ENCODE data around the gene CARHSP1.

Gene CARHSP1

DNA sequence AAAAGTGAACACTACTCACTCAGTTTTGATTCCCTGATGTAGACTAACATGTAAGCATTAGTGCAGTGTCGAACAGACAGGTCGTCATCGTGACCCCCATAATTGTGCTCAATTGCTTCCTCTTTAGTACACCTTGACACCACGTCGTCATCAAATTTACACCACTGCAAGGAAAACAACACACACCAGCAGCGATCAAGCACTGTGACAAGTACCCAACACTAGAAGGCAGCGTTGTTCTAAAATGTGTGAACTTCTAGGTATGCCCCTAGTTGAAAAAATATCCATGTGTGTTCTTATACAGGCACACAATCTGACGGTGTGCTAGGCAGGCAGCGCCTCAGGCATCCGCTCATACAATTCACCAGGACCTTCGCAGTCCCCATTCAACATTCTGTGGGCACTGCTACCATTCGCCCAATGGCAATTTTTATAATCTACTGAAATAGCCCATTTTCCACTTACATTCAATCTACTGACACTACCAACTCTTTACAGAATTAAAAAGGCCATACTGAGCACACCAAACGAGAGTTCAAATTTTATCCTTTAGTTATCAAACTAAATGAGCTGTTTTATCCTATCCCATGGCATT is 36.5 kb upstream of the CARHSP1 start:
- H3K27me3 ChIP-seq (ENCODE audit: control insufficient read depth in 1 of 2, insufficient read depth in 2 of 2, low read length in 2 of 2) = no peaks in the 10 kb centered on the region
- H3K9me3 ChIP-seq (ENCODE audit: control insufficient read depth in 2 of 2, low read length in 2 of 2) = no peaks in the 10 kb centered on the region
- no peak overlapping the region for H3K4me3 ChIP-seq (ENCODE audit: low read length in 2 of 2)
- no peak overlapping the region for H3K27ac ChIP-seq (ENCODE audit: low read length)
- no peaks in the 10 kb centered on the region for H3K4me1 ChIP-seq (ENCODE audit: control insufficient read depth, insufficient read depth, low read length)
- H3K9ac ChIP-seq (ENCODE audit: low read length in 2 of 2) = no peak overlapping the region
- peaks cover 63 to 69% of the 10 kb centered on the region in 2 donors for H3K36me3 ChIP-seq (ENCODE audit: control insufficient read depth in 2 of 2, insufficient read depth in 2 of 2, low read length in 2 of 2)

GRCh38 chr16:8904018-8904430 is 35.2 kb upstream of the CARHSP1 start:
- H3K36me3 ChIP-seq (ENCODE audit: control insufficient read depth in 2 of 2, insufficient read depth in 2 of 2, low read length in 2 of 2) = peaks cover 70 to 75% of the 10 kb centered on the region in 2 donors

DNA sequence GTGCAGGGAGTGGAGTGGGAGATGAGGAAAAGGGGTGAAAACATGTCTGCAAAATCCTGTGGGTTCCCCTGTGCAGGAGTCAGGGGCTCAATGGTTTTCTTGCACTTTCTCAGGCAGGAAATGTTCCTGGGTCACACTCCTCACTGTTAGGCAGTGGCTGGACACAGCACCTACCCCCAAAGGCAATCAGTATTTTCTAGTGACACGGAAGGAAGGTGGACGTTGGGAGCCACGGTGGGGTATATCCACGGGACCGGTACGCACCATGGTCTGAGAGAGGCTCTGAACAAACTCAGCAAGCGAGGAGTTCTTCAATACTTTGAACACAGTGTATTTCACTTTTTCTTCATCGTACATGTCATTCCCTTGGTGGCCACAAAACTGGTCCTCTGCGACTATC is 34.2 kb upstream of the CARHSP1 start:
- Histone ChIP-seq H3K27me3 (ENCODE audit: control insufficient read depth in 1 of 2, insufficient read depth in 2 of 2, low read length in 2 of 2) (no peaks in the 10 kb centered on the region), H3K4me1 (ENCODE audit: control insufficient read depth, insufficient read depth, low read length) (no peaks in the 10 kb centered on the region), H3K36me3 (ENCODE audit: control insufficient read depth in 2 of 2, insufficient read depth in 2 of 2, low read length in 2 of 2) (peaks cover 74% of the 10 kb centered on the region in 2 donors), H3K4me3 (ENCODE audit: low read length in 2 of 2) (no peak overlapping the region), H3K27ac (ENCODE audit: low read length) (no peak overlapping the region), H3K9me3 (ENCODE audit: control insufficient read depth in 2 of 2, low read length in 2 of 2) (no peaks in the 10 kb centered on the region), H3K9ac (ENCODE audit: low read length in 2 of 2) (no peak overlapping the region)

More at GRCh38 chr16:8904018-8904430, 35.2 kb upstream of the CARHSP1 start:
- Histone ChIP-seq H3K4me3 (ENCODE audit: low read length in 2 of 2) (no peak overlapping the region), H3K9me3 (ENCODE audit: control insufficient read depth in 2 of 2, low read length in 2 of 2) (no peaks in the 10 kb centered on the region), H3K4me1 (ENCODE audit: control insufficient read depth, insufficient read depth, low read length) (no peaks in the 10 kb centered on the region), H3K27me3 (ENCODE audit: control insufficient read depth in 1 of 2, insufficient read depth in 2 of 2, low read length in 2 of 2) (no peaks in the 10 kb centered on the region), H3K27ac (ENCODE audit: low read length) (no peak overlapping the region), H3K9ac (ENCODE audit: low read length in 2 of 2) (no peak overlapping the region)

DNA sequence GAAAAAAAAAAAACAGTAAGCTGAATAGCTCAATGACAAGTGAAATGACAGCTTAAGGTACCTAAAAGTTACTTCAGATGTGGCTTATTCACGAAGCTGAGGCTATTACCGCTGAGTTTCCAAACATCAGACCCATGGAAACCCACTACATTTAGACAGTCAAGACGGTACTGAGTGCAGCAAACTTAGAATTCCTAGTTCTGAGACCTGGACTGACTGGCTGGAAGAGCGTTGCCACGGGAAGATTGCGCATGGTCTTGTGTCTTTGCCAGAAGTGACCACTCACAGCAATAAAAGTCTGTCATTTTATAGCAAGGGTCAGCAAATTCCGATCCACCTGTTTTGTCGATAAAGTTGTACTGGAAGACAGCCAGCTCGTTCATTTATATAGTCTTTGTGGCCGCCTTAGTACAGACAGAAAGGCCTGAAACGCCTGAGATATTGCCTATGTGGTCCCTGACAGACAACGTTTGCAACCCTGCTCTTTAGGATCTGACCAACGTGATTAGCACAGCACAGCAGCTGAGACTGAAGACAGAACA is 32.6 kb upstream of the CARHSP1 start:
- H3K27me3 ChIP-seq (ENCODE audit: control insufficient read depth in 1 of 2, insufficient read depth in 2 of 2, low read length in 2 of 2) = no peaks in the 10 kb centered on the region

GRCh38 chr16:8900343-8900742 is 31.5 kb upstream of the CARHSP1 start:
- Histone ChIP-seq H3K36me3 (ENCODE audit: control insufficient read depth in 2 of 2, insufficient read depth in 2 of 2, low read length in 2 of 2) (peaks cover 75 to 78% of the 10 kb centered on the region in 2 donors), H3K9me3 (ENCODE audit: control insufficient read depth in 2 of 2, low read length in 2 of 2) (no peaks in the 10 kb centered on the region), H3K27me3 (ENCODE audit: control insufficient read depth in 1 of 2, insufficient read depth in 2 of 2, low read length in 2 of 2) (no peaks in the 10 kb centered on the region), H3K9ac (ENCODE audit: low read length in 2 of 2) (no peak overlapping the region), H3K4me3 (ENCODE audit: low read length in 2 of 2) (no peak overlapping the region), H3K4me1 (ENCODE audit: control insufficient read depth, insufficient read depth, low read length) (no peaks in the 10 kb centered on the region), H3K27ac (ENCODE audit: low read length) (no peak overlapping the region)

More for the DNA sequence above, 32.6 kb upstream of the CARHSP1 start:
- H3K9me3 ChIP-seq (ENCODE audit: control insufficient read depth in 2 of 2, low read length in 2 of 2) = no peaks in the 10 kb centered on the region
- no peaks in the 10 kb centered on the region for H3K4me1 ChIP-seq (ENCODE audit: control insufficient read depth, insufficient read depth, low read length)
- no peak overlapping the region for H3K4me3 ChIP-seq (ENCODE audit: low read length in 2 of 2)
- H3K27ac ChIP-seq (ENCODE audit: low read length) = no peak overlapping the region
- no peak overlapping the region for H3K9ac ChIP-seq (ENCODE audit: low read length in 2 of 2)
- H3K36me3 ChIP-seq (ENCODE audit: control insufficient read depth in 2 of 2, insufficient read depth in 2 of 2, low read length in 2 of 2) = peaks cover 79 to 82% of the 10 kb centered on the region in 2 donors

DNA sequence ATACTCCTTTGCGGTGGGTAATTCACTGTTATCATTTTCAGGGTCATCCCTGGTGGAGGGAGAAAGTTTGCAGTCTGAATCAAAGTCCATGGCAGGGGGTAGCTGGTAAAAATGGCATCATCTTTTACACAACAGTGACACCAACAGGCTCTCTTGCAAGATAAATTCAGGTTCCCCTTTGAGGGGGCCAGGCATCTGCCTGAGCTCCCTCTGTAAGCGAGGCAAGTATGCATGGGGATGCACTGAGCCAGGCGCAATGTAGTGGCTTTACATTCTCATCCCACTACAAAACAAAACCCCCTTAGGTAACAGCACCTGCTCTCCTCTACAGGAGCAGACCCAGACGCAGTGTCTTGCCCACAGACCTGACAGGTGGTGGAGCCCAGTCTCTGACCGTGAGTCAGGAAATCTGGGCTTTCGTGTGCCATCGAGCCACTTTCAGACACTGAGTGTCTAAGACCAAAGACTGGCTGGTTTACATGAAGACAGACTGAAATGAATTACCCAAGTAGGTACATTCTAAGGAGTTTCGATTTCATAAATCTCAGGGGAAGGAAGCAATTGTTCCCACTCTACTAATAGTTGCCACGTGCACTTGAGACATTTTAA is 31.0 kb upstream of the CARHSP1 start:
- peaks cover 75 to 76% of the 10 kb centered on the region in 2 donors for H3K36me3 ChIP-seq (ENCODE audit: control insufficient read depth in 2 of 2, insufficient read depth in 2 of 2, low read length in 2 of 2)
- H3K9me3 ChIP-seq (ENCODE audit: control insufficient read depth in 2 of 2, low read length in 2 of 2) = no peaks in the 10 kb centered on the region
- no peak overlapping the region for H3K27ac ChIP-seq (ENCODE audit: low read length)
- H3K27me3 ChIP-seq (ENCODE audit: control insufficient read depth in 1 of 2, insufficient read depth in 2 of 2, low read length in 2 of 2) = no peaks in the 10 kb centered on the region
- no peak overlapping the region for H3K9ac ChIP-seq (ENCODE audit: low read length in 2 of 2)
- no peak overlapping the region for H3K4me3 ChIP-seq (ENCODE audit: low read length in 2 of 2)
- no peaks in the 10 kb centered on the region for H3K4me1 ChIP-seq (ENCODE audit: control insufficient read depth, insufficient read depth, low read length)

- Histone ChIP-seq H3K4me3 (ENCODE audit: low read length in 2 of 2) (no peak overlapping the region), H3K27ac (ENCODE audit: low read length) (no peak overlapping the region), H3K27me3 (ENCODE audit: control insufficient read depth in 1 of 2, insufficient read depth in 2 of 2, low read length in 2 of 2) (no peaks in the 10 kb centered on the region), H3K36me3 (ENCODE audit: control insufficient read depth in 2 of 2, insufficient read depth in 2 of 2, low read length in 2 of 2) (peaks cover 79 to 82% of the 10 kb centered on the region in 2 donors), H3K9me3 (ENCODE audit: control insufficient read depth in 2 of 2, low read length in 2 of 2) (no peaks in the 10 kb centered on the region), H3K4me1 (ENCODE audit: control insufficient read depth, insufficient read depth, low read length) (no peaks in the 10 kb centered on the region), H3K9ac (ENCODE audit: low read length in 2 of 2) (no peak overlapping the region)
Observed at GRCh38 chr16:8898660-8899318, 30.0 kb upstream of the CARHSP1 start.

GRCh38 chr16:8894736-8895334 is 26.0 kb upstream of the CARHSP1 start:
- peaks cover 2% of the 10 kb centered on the region for H3K4me1 ChIP-seq (ENCODE audit: control insufficient read depth, insufficient read depth, low read length)
- H3K9ac ChIP-seq (ENCODE audit: low read length in 2 of 2) = no peak overlapping the region
- no peak overlapping the region for H3K4me3 ChIP-seq (ENCODE audit: low read length in 2 of 2)
- H3K36me3 ChIP-seq (ENCODE audit: control insufficient read depth in 2 of 2, insufficient read depth in 2 of 2, low read length in 2 of 2) = peaks cover 73% of the 10 kb centered on the region in 2 donors
- no peaks in the 10 kb centered on the region for H3K27me3 ChIP-seq (ENCODE audit: control insufficient read depth in 1 of 2, insufficient read depth in 2 of 2, low read length in 2 of 2)
- no peak overlapping the region for H3K27ac ChIP-seq (ENCODE audit: low read length)
- H3K9me3 ChIP-seq (ENCODE audit: control insufficient read depth in 2 of 2, low read length in 2 of 2) = no peaks in the 10 kb centered on the region

GRCh38 chr16:8893976-8894690 is 25.3 kb upstream of the CARHSP1 start:
- H3K4me1 ChIP-seq (ENCODE audit: control insufficient read depth, insufficient read depth, low read length) = peaks cover 2% of the 10 kb centered on the region

DNA sequence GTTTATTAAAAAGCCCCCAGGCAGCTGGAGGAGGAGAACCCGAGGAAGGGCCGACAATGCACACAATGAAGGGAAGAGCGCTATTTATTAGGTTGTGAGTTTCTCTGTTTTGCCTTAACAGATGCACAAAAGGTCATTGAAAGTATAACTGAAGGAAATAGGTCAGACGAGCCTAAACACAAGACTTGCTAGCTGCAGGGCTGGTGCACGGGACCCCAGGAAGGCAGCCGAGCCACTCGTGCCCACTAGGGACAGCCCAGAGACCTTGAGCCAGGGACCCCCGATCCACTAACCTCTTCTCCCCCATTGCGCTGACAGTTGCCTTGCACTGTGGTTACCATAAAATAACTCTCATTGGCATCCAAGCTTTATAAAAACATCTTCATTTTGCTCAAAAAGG is 24.6 kb upstream of the CARHSP1 start:
- no peak overlapping the region for H3K4me3 ChIP-seq (ENCODE audit: low read length in 2 of 2)
- H3K27ac ChIP-seq (ENCODE audit: low read length) = no peak overlapping the region
- no peak overlapping the region for H3K9ac ChIP-seq (ENCODE audit: low read length in 2 of 2)
- H3K4me1 ChIP-seq (ENCODE audit: control insufficient read depth, insufficient read depth, low read length) = peaks cover 2% of the 10 kb centered on the region
- no peaks in the 10 kb centered on the region for H3K9me3 ChIP-seq (ENCODE audit: control insufficient read depth in 2 of 2, low read length in 2 of 2)
- no peaks in the 10 kb centered on the region for H3K27me3 ChIP-seq (ENCODE audit: control insufficient read depth in 1 of 2, insufficient read depth in 2 of 2, low read length in 2 of 2)
- H3K36me3 ChIP-seq (ENCODE audit: control insufficient read depth in 2 of 2, insufficient read depth in 2 of 2, low read length in 2 of 2) = peaks cover 59 to 60% of the 10 kb centered on the region in 2 donors

More at GRCh38 chr16:8893976-8894690, 25.3 kb upstream of the CARHSP1 start:
- Histone ChIP-seq H3K9ac (ENCODE audit: low read length in 2 of 2) (no peak overlapping the region), H3K36me3 (ENCODE audit: control insufficient read depth in 2 of 2, insufficient read depth in 2 of 2, low read length in 2 of 2) (peaks cover 66 to 67% of the 10 kb centered on the region in 2 donors), H3K4me3 (ENCODE audit: low read length in 2 of 2) (no peak overlapping the region), H3K27me3 (ENCODE audit: control insufficient read depth in 1 of 2, insufficient read depth in 2 of 2, low read length in 2 of 2) (no peaks in the 10 kb centered on the region), H3K9me3 (ENCODE audit: control insufficient read depth in 2 of 2, low read length in 2 of 2) (no peaks in the 10 kb centered on the region), H3K27ac (ENCODE audit: low read length) (no peak overlapping the region)

Measured in stomach smooth muscle (tissue), 2 donors.